HG02623 (cell line): ENCODE measurements around the gene SLC25A26.

Source experiments
- ATAC-seq: cut with Tn5 transposase; IDR thresholded peaks from one replicate; pipeline ENCODE4 v1.9.1; 2021; ENCODE audit warnings: moderate library complexity; ENCODE audit not compliant: unreplicated experiment

Gene SLC25A26

DNA sequence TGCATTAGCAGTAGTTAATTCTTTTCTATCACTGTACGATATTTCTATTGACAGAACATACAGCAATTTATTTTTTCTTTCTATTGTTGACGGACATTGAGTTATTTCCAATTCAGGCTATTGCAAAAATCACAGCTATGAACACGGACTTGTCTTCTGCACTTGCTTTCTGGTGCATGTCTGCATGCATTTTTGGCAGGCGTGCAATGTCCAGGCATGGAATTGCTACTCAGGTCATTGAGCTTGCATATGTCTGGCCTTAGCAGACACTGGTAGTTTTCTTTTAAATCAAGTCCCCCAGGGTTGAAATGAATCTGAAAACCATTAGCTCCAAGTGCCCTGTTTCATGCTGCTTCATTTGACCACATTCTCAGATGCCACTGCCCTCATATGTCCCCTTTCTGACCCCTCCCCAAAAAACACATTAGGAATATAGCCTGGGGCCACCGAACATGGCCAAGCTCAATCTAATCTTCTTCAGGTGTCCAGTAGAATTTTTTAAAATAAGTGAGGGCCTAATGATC, 207.2 kb downstream of the SLC25A26 start:
- ATAC-seq = no peak
